HG03135 (cell line): ENCODE data around the gene SMURF1.

ENCODE experiments used
- ATAC-seq: cut with Tn5 transposase; IDR thresholded peaks from one replicate; pipeline ENCODE4 v1.9.1; 2021; ENCODE audit warnings: mild to moderate bottlenecking, moderate library complexity; ENCODE audit not compliant: unreplicated experiment

SMURF1 gene

GRCh38 chr7:99031496-99031895 lies 112.4 kb downstream of the SMURF1 start:
- ATAC-seq: no peak

- ATAC-seq: no peak
These were observed 113.0 kb downstream of the SMURF1 start for GRCh38 chr7:99030951-99031350.

GRCh38 chr7:99030457-99030856 lies 113.5 kb downstream of the SMURF1 start:
- ATAC-seq: no peak

DNA sequence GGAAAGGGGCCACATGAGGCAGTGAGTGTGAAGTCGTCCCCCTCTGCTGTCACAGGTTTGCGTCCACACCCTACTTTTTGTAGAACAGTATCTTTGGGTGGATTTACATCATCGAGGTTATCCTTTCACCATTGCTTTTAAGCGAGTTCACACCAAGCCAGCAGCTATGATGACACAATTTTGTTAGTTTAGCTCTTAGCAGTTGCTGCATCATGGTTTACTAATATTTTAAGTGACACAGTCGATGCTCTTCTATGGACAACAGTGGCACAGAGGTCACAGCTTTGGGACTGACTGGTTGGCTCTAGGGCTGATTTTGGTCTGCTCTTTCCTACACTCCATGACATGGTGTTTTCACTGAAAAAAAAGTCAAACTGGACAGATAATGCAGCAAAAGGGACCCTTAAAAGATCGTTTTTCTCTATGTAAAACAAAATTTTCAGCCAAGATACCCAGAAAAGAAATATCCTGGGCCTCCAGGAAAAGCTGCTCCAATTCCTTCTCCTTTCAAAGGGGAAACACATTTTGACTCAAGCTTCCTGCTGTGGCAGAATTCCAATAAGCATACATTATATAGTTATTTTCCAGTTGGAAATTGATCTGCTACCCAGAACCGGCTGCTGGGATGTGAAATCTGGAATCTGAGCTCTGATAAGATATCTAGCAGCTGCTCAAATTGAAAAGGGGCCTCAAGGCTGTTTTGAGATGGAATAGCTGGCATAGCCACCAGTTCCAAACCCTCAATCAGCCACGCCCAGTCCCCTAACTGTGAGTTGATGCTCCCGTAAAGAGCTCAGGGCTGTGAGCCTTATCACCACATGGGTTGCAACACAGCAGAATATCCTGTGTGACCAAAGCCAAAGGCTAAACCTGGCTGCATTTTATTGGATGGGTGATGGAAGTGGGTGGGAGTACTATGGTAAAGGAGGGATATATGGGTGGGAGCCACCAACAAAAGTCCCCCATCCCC lies 114.2 kb downstream of the SMURF1 start:
- ATAC-seq: no peak

DNA sequence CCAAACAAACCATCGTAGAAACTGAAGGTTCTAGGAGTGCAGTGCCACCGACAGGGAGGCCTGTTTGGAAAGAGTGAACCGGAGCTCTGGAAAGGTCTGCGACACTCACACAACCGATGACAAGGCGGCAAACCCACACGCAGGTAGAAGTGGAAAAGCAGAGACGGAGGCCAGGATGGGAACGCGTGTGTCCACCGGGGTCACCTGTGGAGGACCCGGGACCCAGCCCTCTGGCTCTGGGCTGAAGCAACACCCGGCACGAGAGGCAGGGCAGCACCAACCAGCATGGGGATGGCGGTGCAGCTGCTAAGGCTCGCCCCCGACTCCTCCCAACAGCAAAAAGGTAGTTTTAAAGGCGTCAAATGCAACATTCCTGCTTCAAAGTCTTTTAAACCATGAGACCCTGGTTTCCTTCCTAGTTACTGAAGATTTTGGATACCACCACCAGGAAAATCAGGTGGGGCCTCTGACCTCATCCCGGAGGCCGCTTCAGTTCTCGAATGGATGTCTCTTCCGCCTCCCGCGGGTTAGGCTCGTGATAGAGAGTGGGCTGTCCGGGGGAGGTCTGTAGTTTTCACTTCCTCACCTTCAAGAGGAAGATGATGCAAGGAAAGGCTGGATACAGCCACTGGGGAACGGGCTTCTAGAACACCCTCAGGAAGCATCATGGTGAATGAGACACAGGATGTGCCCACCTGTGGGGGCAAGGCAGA lies 115.5 kb downstream of the SMURF1 start:
- no peak for ATAC-seq

DNA sequence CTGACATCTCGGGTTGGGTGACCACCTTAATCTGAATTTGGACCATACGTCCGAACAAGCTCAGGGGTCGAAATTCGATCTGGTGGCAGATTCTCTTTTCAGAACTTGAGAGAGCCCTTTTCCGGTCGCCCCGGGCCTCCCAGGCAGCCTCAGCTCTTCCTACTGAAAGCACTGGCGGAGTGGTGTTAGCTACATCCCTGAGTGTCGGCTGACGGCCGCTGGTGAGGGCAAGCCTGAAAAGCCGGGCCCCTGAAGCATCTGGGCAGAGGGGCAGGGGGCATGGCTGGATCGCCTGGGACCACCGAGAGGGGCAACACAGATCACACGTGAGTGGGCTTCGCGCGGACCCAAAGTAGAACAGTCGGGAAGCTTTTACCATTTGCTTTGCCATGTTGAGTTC lies 116.1 kb downstream of the SMURF1 start:
- no peak for ATAC-seq

DNA sequence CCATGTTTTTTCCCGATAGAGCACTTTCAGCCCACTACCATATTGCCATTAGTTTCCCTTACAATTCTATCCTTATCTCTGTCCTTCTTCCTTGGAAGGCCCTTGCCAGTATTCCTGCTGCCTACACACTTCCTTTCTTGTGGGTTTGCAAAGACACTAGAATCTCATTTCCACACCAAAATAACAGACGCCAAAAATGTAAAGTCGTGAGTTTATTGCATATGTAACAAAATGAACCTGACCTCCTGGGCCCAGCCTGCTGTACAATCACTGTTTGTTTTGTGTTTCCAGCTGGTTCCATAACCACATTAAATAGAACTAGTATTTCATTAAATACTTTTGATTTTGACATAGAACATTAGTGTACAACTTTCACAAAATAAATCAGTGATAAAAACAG lies 116.7 kb downstream of the SMURF1 start:
- no peak for ATAC-seq

- ATAC-seq: no peak
These were observed 119.8 kb downstream of the SMURF1 start for GRCh38 chr7:99024066-99024465.

DNA sequence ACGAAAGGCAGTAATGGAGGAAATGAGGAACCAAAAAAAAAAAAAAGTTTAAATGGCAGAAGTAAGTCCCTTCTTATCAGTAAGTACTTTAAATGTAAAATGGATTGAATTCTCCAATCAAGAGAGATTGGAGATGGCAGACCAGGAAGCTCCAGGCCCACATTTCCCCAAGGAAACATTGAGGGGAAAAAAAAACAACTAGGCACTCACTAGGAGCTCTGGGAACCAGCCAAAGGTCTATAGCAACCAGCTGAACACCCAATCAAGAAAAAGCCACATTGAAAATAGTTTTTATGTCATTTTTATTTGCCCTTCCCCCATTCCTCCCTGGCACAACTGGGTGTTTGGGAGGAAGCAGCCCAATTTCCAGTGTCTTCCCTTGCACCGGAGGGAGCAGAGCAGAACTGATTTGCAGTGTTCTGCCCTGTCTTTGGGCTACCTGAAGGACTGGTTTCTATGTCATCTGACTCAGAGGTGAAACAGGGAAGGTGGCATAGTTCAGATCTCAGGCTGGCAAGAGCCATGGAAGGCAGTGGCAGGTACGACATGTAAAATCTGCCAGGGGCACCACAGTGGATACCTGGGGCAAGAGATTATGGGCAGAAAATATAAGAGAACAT lies 121.9 kb downstream of the SMURF1 start:
- ATAC-seq: no peak

- no peak for ATAC-seq
These were observed 123.5 kb downstream of the SMURF1 start for GRCh38 chr7:99020413-99020715.

- ATAC-seq: no peak
These were observed 124.1 kb downstream of the SMURF1 start for GRCh38 chr7:99019523-99020412.

- no peak for ATAC-seq
These were observed 127.7 kb downstream of the SMURF1 start for GRCh38 chr7:99016196-99016595.

DNA sequence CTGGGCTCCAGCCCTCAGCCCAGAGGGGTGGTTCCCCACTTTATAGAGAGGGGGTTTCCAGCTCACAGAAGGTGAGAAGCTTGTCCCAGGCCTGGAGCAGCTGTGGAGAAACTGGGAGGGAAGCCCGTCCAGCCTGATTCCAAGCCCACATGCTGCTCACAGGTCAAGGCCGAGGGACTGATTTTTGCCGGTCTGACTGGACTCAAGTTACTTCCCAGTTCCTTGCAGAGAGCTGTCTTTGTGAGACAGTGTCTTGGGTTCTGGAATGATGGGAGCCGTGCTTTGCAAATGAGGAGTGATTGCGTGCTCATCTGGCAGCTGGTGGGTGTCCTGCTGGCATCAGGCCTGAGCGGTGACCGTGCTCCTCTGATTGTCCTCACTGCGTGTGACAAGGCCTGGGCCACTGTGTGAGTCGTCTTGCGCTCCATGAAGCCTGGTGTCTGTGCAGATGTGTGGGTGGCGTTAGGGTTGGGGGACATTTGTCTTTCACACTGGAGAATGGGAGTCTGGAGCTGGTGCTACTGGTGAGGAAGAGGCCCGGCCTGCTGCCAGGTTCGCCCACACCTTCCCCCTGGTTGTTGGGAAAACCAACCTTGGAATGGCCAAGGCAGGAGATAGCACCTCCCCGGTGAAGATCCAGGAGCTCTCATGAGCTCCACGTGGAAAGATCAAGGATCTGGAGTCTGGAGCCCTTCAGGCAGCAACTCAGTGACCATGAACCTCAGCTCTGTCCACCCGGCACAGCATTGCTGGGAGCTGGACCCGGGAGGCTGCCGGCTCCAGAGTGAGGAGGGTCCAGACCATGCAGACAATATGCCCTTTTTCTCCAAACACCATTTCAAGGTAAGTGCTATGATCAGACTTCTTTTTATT lies 129.6 kb downstream of the SMURF1 start:
- no peak for ATAC-seq

DNA sequence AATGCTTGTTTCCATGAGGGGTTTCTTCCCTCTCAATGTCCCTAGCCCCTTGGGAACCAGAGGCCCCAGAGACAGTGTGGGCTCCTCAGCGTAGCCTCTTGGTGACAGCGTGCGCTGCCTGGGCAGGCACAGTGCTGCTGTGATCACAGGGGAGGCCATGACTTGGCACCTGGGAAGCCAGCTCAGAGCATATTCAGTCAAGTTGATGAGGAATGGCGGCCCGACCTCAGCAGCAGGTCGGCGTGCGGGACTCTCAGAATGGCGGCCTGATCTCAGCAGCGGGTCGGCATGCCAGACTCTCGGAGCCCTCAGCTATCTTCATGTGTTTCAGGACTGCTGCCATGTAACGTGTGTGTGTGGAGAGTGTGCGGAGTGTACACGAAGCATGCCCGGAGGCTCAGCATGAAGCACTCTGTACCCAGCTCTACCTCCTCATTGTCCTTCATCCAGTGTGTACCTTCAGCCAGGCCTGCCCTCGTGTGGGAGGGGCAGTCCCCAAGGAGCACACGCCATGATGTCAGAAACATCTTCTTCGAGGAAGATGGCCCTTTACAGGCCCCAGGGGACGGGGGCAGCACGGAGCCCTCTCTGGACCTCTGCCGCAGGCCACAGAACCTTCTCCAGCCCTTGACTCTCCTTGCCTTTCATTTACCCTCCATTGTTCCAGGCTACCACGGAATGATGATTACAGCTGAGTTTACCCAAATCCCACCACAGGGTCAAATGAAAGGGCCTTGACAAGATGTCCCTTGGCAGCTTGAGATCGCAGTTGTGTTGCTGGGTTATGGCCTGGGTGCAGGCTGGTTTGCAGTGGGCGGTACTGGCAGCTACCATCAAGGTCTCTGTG lies 130.4 kb downstream of the SMURF1 start:
- no peak for ATAC-seq

DNA sequence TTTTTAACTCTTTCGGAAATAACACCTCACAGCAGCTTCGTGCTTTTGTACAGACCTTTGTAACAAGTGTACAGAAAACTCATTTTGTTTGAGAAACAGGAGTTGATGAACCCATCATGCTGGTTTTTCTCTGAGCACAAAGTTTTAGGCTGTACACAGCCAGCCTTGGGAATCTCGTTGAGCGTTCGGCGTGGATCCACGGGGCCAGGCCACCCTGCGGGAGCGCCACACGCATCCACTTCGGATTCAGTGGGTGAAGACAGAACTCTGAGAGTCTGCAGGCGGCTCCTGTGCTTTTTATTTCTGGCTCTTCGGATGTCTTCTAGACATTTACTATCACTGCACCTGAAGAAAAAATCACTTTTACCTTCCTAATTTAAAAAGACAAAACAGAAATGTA lies 131.2 kb downstream of the SMURF1 start:
- ATAC-seq: no peak

GRCh38 chr7:99011706-99012404 lies 132.1 kb downstream of the SMURF1 start:
- no peak for ATAC-seq

DNA sequence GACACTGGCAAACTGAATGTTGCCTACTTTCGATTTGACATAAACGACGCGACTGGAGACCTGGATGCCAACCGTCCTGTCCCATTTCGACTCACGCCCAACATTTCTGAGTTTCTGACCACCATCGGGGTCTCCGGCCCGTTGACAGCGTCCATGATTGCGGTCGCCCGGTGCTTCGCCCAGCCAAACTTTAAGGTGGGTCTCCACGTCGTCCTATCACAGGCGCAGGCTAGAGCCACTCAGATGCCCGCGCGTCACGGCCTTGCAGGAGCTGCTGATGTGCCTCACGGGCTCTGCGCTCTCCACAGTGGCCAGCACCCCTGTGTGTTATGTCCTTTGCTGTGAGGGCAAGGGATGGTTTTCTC lies 132.6 kb downstream of the SMURF1 start:
- no peak for ATAC-seq

DNA sequence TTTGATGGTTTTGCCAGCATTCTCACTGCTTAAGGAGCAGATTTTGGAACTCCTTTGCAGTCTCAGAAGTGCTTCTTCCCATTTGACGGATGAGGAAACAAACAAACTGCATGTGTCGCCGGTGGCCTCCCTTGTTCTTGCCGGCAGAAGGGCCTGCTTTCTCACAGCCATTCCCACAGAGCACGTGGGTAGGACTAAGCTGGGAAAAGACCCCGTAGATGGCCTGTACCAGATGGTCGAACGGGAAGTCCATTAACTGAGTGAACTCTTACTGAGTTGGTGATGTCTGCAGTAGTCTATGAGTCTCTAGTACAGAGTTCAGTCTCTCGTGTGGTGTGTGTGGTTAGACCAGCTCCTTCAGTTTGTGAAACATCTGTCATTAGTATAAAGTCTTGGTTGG lies 133.6 kb downstream of the SMURF1 start:
- no peak for ATAC-seq
